Measurements from ENCODE around the gene ABLIM2.

The ABLIM2 gene

GRCh38 chr4:8164194-8164565 is 5.6 kb upstream of the ABLIM2 start:
- H3K27me3 ChIP-seq (ENCODE audit: low read depth), result peaks cover 9% of the 10 kb centered on the region; the same call in 1 of the 2 replicates
- in situ Hi-C loops (cut with MboI; ENCODE audit: low sequenced_read_pairs), result no loop called here
- no peak overlapping the region for H3K4me3 ChIP-seq
- no peaks in the 10 kb centered on the region for H3K36me3 ChIP-seq (replicated peaks)
- H3K4me1 ChIP-seq, result no peaks in the 10 kb centered on the region
- no peak for DNase-seq (ENCODE audit: low spot score in 2 of 2)
- H3K9me3 ChIP-seq, result peaks cover 3% of the 10 kb centered on the region; the same call in 1 of the 2 replicates

- DNase-seq (ENCODE audit: low spot score in 2 of 2), result no peak
- in situ Hi-C loops (cut with MboI; ENCODE audit: low sequenced_read_pairs), result no loop called here
- Histone ChIP-seq H3K4me1 (no peaks in the 10 kb centered on the region), H3K36me3 (replicated peaks) (no peaks in the 10 kb centered on the region), H3K9me3 (peaks cover 3% of the 10 kb centered on the region; the same call in 1 of the 2 replicates), H3K27me3 (ENCODE audit: low read depth) (peaks cover 9% of the 10 kb centered on the region; the same call in 1 of the 2 replicates), H3K4me3 (no peak overlapping the region)
Measured at GRCh38 chr4:8163436-8164193, 5.0 kb upstream of the ABLIM2 start.

GRCh38 chr4:8163026-8163425 is 4.4 kb upstream of the ABLIM2 start:
- H3K4me3 ChIP-seq, result no peak overlapping the region
- H3K9me3 ChIP-seq, result no peaks in the 10 kb centered on the region
- in situ Hi-C loops (cut with MboI; ENCODE audit: low sequenced_read_pairs), result no loop called here
- no peaks in the 10 kb centered on the region for H3K4me1 ChIP-seq
- DNase-seq (ENCODE audit: low spot score in 2 of 2), result no peak
- H3K27me3 ChIP-seq (ENCODE audit: low read depth), result peaks cover 9% of the 10 kb centered on the region; the same call in 1 of the 2 replicates
- H3K36me3 ChIP-seq (replicated peaks), result no peaks in the 10 kb centered on the region

GRCh38 chr4:8162625-8163024 is 4.0 kb upstream of the ABLIM2 start:
- Histone ChIP-seq H3K4me3 (no peak overlapping the region), H3K9me3 (no peaks in the 10 kb centered on the region), H3K4me1 (peaks cover 3% of the 10 kb centered on the region; the same call in 1 of the 2 replicates), H3K36me3 (replicated peaks) (no peaks in the 10 kb centered on the region), H3K27me3 (ENCODE audit: low read depth) (peaks cover 9% of the 10 kb centered on the region; the same call in 1 of the 2 replicates)
- in situ Hi-C loops (cut with MboI; ENCODE audit: low sequenced_read_pairs), result no loop called here
- DNase-seq (ENCODE audit: low spot score in 2 of 2), result no peak

GRCh38 chr4:8160572-8160971 is 2.0 kb upstream of the ABLIM2 start:
- peaks cover 4% of the 10 kb centered on the region; the same call in 1 of the 2 replicates for H3K4me1 ChIP-seq
- no peaks in the 10 kb centered on the region for H3K36me3 ChIP-seq (replicated peaks)
- peaks cover 9% of the 10 kb centered on the region; the same call in 1 of the 2 replicates for H3K27me3 ChIP-seq (ENCODE audit: low read depth)
- no peak overlapping the region for H3K4me3 ChIP-seq
- in situ Hi-C loops (cut with MboI; ENCODE audit: low sequenced_read_pairs), result no loop called here
- no peaks in the 10 kb centered on the region for H3K9me3 ChIP-seq
- DNase-seq (ENCODE audit: low spot score in 2 of 2), result no peak

GRCh38 chr4:8160233-8160560 is 1.6 kb upstream of the ABLIM2 start:
- DNase-seq (ENCODE audit: low spot score in 2 of 2), result no peak
- H3K4me1 ChIP-seq, result peaks cover 4% of the 10 kb centered on the region; the same call in 1 of the 2 replicates
- no peaks in the 10 kb centered on the region for H3K36me3 ChIP-seq (replicated peaks)
- no peak overlapping the region for H3K4me3 ChIP-seq
- H3K9me3 ChIP-seq, result no peaks in the 10 kb centered on the region
- in situ Hi-C loops (cut with MboI; ENCODE audit: low sequenced_read_pairs), result no loop called here
- peaks cover 9% of the 10 kb centered on the region; the same call in 1 of the 2 replicates for H3K27me3 ChIP-seq (ENCODE audit: low read depth)

- Histone ChIP-seq H3K4me1 (peaks cover 4% of the 10 kb centered on the region; the same call in 1 of the 2 replicates), H3K27me3 (ENCODE audit: low read depth) (peaks cover 7% of the 10 kb centered on the region; the same call in 1 of the 2 replicates), H3K4me3 (peak overlapping the region; percentile 60), H3K36me3 (replicated peaks) (no peaks in the 10 kb centered on the region), H3K9me3 (no peaks in the 10 kb centered on the region)
- in situ Hi-C loops (cut with MboI; ENCODE audit: low sequenced_read_pairs), result no loop called here
- DNase-seq (ENCODE audit: low spot score in 2 of 2), result no peak
Measured at GRCh38 chr4:8159537-8160232, 1.1 kb upstream of the ABLIM2 start.

- DNase-seq (ENCODE audit: low spot score in 2 of 2), result no peak
- Histone ChIP-seq H3K36me3 (replicated peaks) (no peaks in the 10 kb centered on the region), H3K4me3 (peak overlapping the region; percentile 51), H3K9me3 (no peaks in the 10 kb centered on the region), H3K27me3 (ENCODE audit: low read depth) (no peaks in the 10 kb centered on the region), H3K4me1 (peaks cover 4% of the 10 kb centered on the region; the same call in 1 of the 2 replicates)
- in situ Hi-C loops (cut with MboI; ENCODE audit: low sequenced_read_pairs), result no loop called here
Measured at GRCh38 chr4:8157944-8158709, 486 bp downstream of the ABLIM2 start.

- H3K4me3 ChIP-seq, result peak overlapping the region; percentile 51; the same call in 1 of the 2 replicates
- no peaks in the 10 kb centered on the region for H3K27me3 ChIP-seq (ENCODE audit: low read depth)
- H3K9me3 ChIP-seq, result no peaks in the 10 kb centered on the region
- peak in 1 of 2 experiments; percentile 39 for DNase-seq (ENCODE audit: low spot score in 2 of 2)
- H3K4me1 ChIP-seq, result peaks cover 4% of the 10 kb centered on the region; the same call in 1 of the 2 replicates
- H3K36me3 ChIP-seq (replicated peaks), result no peaks in the 10 kb centered on the region
- in situ Hi-C loops (cut with MboI; ENCODE audit: low sequenced_read_pairs), result no loop called here
Measured at GRCh38 chr4:8157496-8157895, 1.1 kb downstream of the ABLIM2 start.

- Histone ChIP-seq H3K9me3 (no peaks in the 10 kb centered on the region), H3K36me3 (replicated peaks) (no peaks in the 10 kb centered on the region), H3K4me1 (peaks cover 4% of the 10 kb centered on the region; the same call in 1 of the 2 replicates), H3K27me3 (ENCODE audit: low read depth) (no peaks in the 10 kb centered on the region), H3K4me3 (no peak overlapping the region)
- in situ Hi-C loops (cut with MboI; ENCODE audit: low sequenced_read_pairs), result no loop called here
- no peak for DNase-seq (ENCODE audit: low spot score in 2 of 2)
Measured at GRCh38 chr4:8156617-8157016, 2.0 kb downstream of the ABLIM2 start.

- H3K36me3 ChIP-seq (replicated peaks), result no peaks in the 10 kb centered on the region
- H3K27me3 ChIP-seq (ENCODE audit: low read depth), result no peaks in the 10 kb centered on the region
- peaks cover 4% of the 10 kb centered on the region; the same call in 1 of the 2 replicates for H3K4me1 ChIP-seq
- no peak overlapping the region for H3K4me3 ChIP-seq
- no peaks in the 10 kb centered on the region for H3K9me3 ChIP-seq
- DNase-seq (ENCODE audit: low spot score in 2 of 2), result no peak
- in situ Hi-C loops (cut with MboI; ENCODE audit: low sequenced_read_pairs), result no loop called here
Measured at GRCh38 chr4:8155660-8156421, 2.8 kb downstream of the ABLIM2 start.

- in situ Hi-C loops (cut with MboI; ENCODE audit: low sequenced_read_pairs), result no loop called here
- peaks cover 4% of the 10 kb centered on the region; the same call in 1 of the 2 replicates for H3K4me1 ChIP-seq
- H3K4me3 ChIP-seq, result no peak overlapping the region
- no peaks in the 10 kb centered on the region for H3K36me3 ChIP-seq (replicated peaks)
- DNase-seq (ENCODE audit: low spot score in 2 of 2), result no peak
- H3K27me3 ChIP-seq (ENCODE audit: low read depth), result no peaks in the 10 kb centered on the region
- H3K9me3 ChIP-seq, result no peaks in the 10 kb centered on the region
Measured at GRCh38 chr4:8155048-8155447, 3.6 kb downstream of the ABLIM2 start.

- in situ Hi-C loops (cut with MboI; ENCODE audit: low sequenced_read_pairs), result no loop called here
- Histone ChIP-seq H3K27me3 (ENCODE audit: low read depth) (no peaks in the 10 kb centered on the region), H3K4me1 (peaks cover 4% of the 10 kb centered on the region; the same call in 1 of the 2 replicates), H3K9me3 (no peaks in the 10 kb centered on the region), H3K4me3 (no peak overlapping the region), H3K36me3 (replicated peaks) (no peaks in the 10 kb centered on the region)
- DNase-seq (ENCODE audit: low spot score in 2 of 2), result no peak
Measured at GRCh38 chr4:8153441-8153840, 5.2 kb downstream of the ABLIM2 start.
